Heart left ventricle (tissue), 13 donors: ENCODE data around the gene GAL3ST2.

Source experiments
- POLR2A ChIP-seq, 2 donors: fragments of 450-650 bp; IDR thresholded peaks; one replicate each; pipeline ENCODE4 v1.6.1; 2017; ENCODE audit warnings: antibody characterized with exemption in 2 of 2, mild to moderate bottlenecking in 2 of 2, moderate library complexity in 2 of 2
- TF ChIP-seq, protein P1 (sequence below), 12 donors: fragments of 200-600 bp; sonication (generic) in 4 of 12; IDR thresholded peaks; one replicate each; pipeline versions ENCODE4 v1.5.0 to v1.8.0; 2018 to 2022; ENCODE audit warnings: antibody characterized with exemption in 12 of 12, mild to moderate bottlenecking in 5 of 12
- donor health status: ischemic (EF 13 %, LVEDD 7.1; RV severe dilation, severe dysfunction).
- donor health status: DM: no; HTN: yes; CAD: no.
- donor health status: DM: no; HTN: no; CAD: no.
- donor health status: ischemic (EF 25% LVEDD 6.9; RV normal size, moderate dysfunction).
- donor health status: ischemic (EF 25% LVEDD 5.7; RV mildly dilated, moderate dysfunction).
- donor health status: ischemic (EF 35%, LVEDD 5.7; RV mildly dilated, moderate dysfunction).
- donor health status: nonischemic (EF 11% LVEDD 7.7; RV severe dilation, severe dysfunction).
- donor health status: DM: yes; HTN: yes; CAD: no.
- donor health status: PGD.
- donor health status: ischemic (EF 29% LVEDD 5.4; RV normal size, mild dysfunction).
- donor health status: nonischemic (EF 23%, LVEDD 6.1; RV moderate dilation, normal function).

DNA sequence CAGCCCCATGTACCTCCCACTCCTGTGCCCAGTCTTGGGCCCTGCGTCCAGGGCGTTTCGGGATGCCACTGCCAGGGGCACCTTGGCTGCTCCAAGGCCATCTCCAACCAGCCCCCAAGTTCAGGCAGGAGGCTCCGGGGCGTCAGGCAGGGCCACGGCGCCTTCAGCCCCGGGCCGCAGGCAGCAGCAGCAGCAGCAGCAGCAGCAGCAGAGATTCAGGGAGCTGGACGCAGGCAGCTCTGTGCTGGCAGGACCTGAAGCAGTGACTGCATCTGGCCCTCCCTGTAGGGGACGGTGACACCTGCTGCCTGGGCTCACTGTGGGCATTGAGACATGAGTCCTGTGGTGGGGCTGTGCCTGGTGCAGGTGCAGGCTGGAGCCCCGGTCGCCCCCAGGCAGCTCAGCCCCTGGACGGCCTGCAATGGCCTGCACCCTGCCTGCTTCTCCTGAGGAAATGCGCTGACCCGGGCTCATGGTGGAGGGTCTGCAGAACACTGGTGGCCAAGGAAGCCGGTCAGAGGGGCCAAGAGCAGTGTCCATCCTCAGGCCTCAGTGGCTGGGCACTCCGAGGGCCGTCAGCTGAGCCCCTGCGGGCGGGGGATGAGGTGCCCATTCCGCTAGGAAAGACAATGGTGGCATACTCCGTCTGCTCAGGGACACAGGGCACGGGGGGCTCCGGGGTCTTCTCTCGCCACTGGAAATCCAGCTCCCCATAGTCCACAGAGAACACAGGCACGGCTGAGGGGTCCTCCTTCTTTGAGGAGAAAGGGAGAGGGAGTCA lies 74.1 kb downstream of the GAL3ST2 start:
- TF ChIP-seq, protein P1, sequence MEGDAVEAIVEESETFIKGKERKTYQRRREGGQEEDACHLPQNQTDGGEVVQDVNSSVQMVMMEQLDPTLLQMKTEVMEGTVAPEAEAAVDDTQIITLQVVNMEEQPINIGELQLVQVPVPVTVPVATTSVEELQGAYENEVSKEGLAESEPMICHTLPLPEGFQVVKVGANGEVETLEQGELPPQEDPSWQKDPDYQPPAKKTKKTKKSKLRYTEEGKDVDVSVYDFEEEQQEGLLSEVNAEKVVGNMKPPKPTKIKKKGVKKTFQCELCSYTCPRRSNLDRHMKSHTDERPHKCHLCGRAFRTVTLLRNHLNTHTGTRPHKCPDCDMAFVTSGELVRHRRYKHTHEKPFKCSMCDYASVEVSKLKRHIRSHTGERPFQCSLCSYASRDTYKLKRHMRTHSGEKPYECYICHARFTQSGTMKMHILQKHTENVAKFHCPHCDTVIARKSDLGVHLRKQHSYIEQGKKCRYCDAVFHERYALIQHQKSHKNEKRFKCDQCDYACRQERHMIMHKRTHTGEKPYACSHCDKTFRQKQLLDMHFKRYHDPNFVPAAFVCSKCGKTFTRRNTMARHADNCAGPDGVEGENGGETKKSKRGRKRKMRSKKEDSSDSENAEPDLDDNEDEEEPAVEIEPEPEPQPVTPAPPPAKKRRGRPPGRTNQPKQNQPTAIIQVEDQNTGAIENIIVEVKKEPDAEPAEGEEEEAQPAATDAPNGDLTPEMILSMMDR (IDR thresholded peaks at IDR 0.05): no peak
- no peak for TF ChIP-seq POLR2A (IDR thresholded peaks at IDR 0.05)
